CD14-positive monocyte (primary cell): ENCODE measurements around the gene OPRM1. TPM values are rescaled to one million over a fixed set of nuclear protein-coding genes. Genes with fewer than 3 reads are reported as not detected.

ENCODE experiments used
- DNase-seq, 3 donors: peaks; one replicate each; pipeline ENCODE4 v3.0.0-alpha.2; 2011 to 2022
- H2AFZ ChIP-seq: 2 replicates; pipeline ENCODE4 v1.6.0; 2012; ENCODE audit warnings: mild to moderate bottlenecking, low read depth, low read length, inconsistent platforms; ENCODE audit not compliant: insufficient read depth, poor library complexity, severe bottlenecking
- H3K27ac ChIP-seq, 2 donors: 1 replicate in 1 of 2; 2 replicates in 1 of 2; pipeline ENCODE4 v1.5.1; 2012 to 2013; ENCODE audit warnings: low read length in 2 of 2, control low read depth in 1 of 2, inconsistent platforms in 1 of 2, low read depth in 1 of 2, mild to moderate bottlenecking in 1 of 2
- H3K27me3 ChIP-seq, 2 donors: one replicate each; pipeline versions ENCODE4 v1.6.0 to v1.6.1; 2011 to 2013; ENCODE audit warnings: low read length in 2 of 2; ENCODE audit not compliant: control insufficient read depth in 2 of 2, insufficient read depth in 2 of 2
- H3K36me3 ChIP-seq, 2 donors: replicated peaks in 1 of 2; 1 replicate in 1 of 2; 2 replicates in 1 of 2; pipeline versions ENCODE4 v1.5.1 to v1.6.1; 2012 to 2013; ENCODE audit warnings: low read length in 2 of 2, control low read depth in 1 of 2, inconsistent platforms in 1 of 2, mild to moderate bottlenecking in 1 of 2; ENCODE audit not compliant: insufficient read depth in 2 of 2, control insufficient read depth in 1 of 2
- H3K4me1 ChIP-seq, 2 donors: 1 replicate in 1 of 2; 2 replicates in 1 of 2; pipeline versions ENCODE4 v1.5.1 to v1.6.1; 2012 to 2013; ENCODE audit warnings: low read length in 2 of 2, control low read depth in 1 of 2, inconsistent platforms in 1 of 2, mild to moderate bottlenecking in 1 of 2, moderate library complexity in 1 of 2; ENCODE audit not compliant: insufficient read depth in 2 of 2, control insufficient read depth in 1 of 2
- H3K4me2 ChIP-seq: replicated peaks from 2 replicates; pipeline ENCODE3; 2012; ENCODE audit warnings: low read length, moderate library complexity, mild to moderate bottlenecking; ENCODE audit not compliant: poor library complexity, severe bottlenecking; ENCODE audit errors: extremely low read depth
- H3K4me3 ChIP-seq, 3 experiments: fragments of 200-600 bp in 1 of 3; sonication (generic) in 1 of 3; replicated peaks in 1 of 3; 1 replicate in 2 of 3; 2 replicates in 1 of 3; pipeline ENCODE4 v1.5.1; 2011 to 2013; ENCODE audit warnings: low read length in 3 of 3, mild to moderate bottlenecking in 3 of 3, control low read depth in 2 of 3, low read depth in 2 of 3, inconsistent platforms in 1 of 3, moderate library complexity in 1 of 3
- H3K79me2 ChIP-seq: 2 replicates; pipeline ENCODE4 v1.6.0; 2012; ENCODE audit warnings: mild to moderate bottlenecking, control low read depth, inconsistent platforms, low read length, moderate library complexity; ENCODE audit not compliant: insufficient read depth
- H3K9ac ChIP-seq: 2 replicates; pipeline ENCODE4 v1.6.0; 2017; ENCODE audit warnings: low read length, mild to moderate bottlenecking; ENCODE audit not compliant: insufficient read depth, poor library complexity, severe bottlenecking
- H3K9me3 ChIP-seq, 2 donors: replicated peaks in 1 of 2; 1 replicate in 1 of 2; 2 replicates in 1 of 2; pipeline versions ENCODE4 v1.5.1 to v1.6.1; 2012 to 2013; ENCODE audit warnings: low read length in 2 of 2, control low read depth in 1 of 2; ENCODE audit not compliant: control insufficient read depth in 1 of 2, insufficient read depth in 1 of 2
- H4K20me1 ChIP-seq: 2 replicates; pipeline ENCODE4 v1.6.0; 2012; ENCODE audit warnings: mild to moderate bottlenecking, low read length, control low read depth, moderate library complexity; ENCODE audit not compliant: insufficient read depth
- H3K27ac Mint-ChIP-seq, 7 donors: one replicate each; pipeline ENCODE4 v1.8.0; 2020; ENCODE audit warnings: mild to moderate bottlenecking in 7 of 7, mixed read lengths in 7 of 7, moderate library complexity in 6 of 7, inconsistent platforms in 2 of 7
- H3K27me3 Mint-ChIP-seq, 3 donors: one replicate each; pipeline ENCODE4 v1.8.0; 2021 to 2022; ENCODE audit warnings: low read depth in 3 of 3, mild to moderate bottlenecking in 3 of 3, mixed read lengths in 3 of 3, moderate library complexity in 3 of 3, inconsistent platforms in 1 of 3
- H3K36me3 Mint-ChIP-seq, 2 donors: one replicate each; pipeline ENCODE4 v1.8.0; 2020; ENCODE audit warnings: mixed read lengths in 2 of 2, inconsistent platforms in 1 of 2, mild to moderate bottlenecking in 1 of 2
- H3K4me1 Mint-ChIP-seq: one replicate; pipeline ENCODE4 v1.8.0; 2020; ENCODE audit warnings: mild to moderate bottlenecking, mixed read lengths
- H3K4me3 Mint-ChIP-seq, 2 donors: one replicate each; pipeline ENCODE4 v1.8.0; 2020; ENCODE audit warnings: mild to moderate bottlenecking in 2 of 2, mixed read lengths in 2 of 2, moderate library complexity in 1 of 2
- H3K9me3 Mint-ChIP-seq, 7 donors: one replicate each; pipeline ENCODE4 v1.8.0; 2020 to 2022; ENCODE audit warnings: mixed read lengths in 7 of 7, mild to moderate bottlenecking in 6 of 7, moderate library complexity in 6 of 7, inconsistent platforms in 2 of 7
- WGBS: methylation state at CpG from one replicate; pipeline ENCODE4 v1.1.5; 2013; ENCODE audit warnings: missing lambda C conversion rate; ENCODE audit not compliant: insufficient coverage; 5-methylcytosine and 5-hydroxymethylcytosine counted together
- intact Hi-C, 2 donors: fragments of 100-400 bp; cut with micrococcal nuclease; formaldehyde crosslinking; loops; one replicate each; pipeline versions ENCODE4 v1.15.0 to v1.15.1; 2023
- polyA plus RNA-seq, 3 donors: library from polyadenylated mRNA; depleted of rRNA in 1 of 3; unstranded in 2 of 3; stranded (reverse) in 1 of 3; fragments of 300-500 nt in 2 of 3; fragments of >200 nt in 1 of 3; fragmentation: Illumina TruSeq in 2 of 3; gene quantifications; 1 replicate in 2 of 3; 2 replicates in 1 of 3; pipeline ENCODE4 v1.2.3, GENCODE V29; 2012 to 2021
- TF ChIP-seq, protein P1 (sequence below): fragments of 200-600 bp; IDR thresholded peaks from one replicate; pipeline ENCODE4 v1.8.0; 2022; ENCODE audit warnings: antibody characterized with exemption, mild to moderate bottlenecking

OPRM1 gene
- polyA plus RNA-seq, 3 donors = not detected

- DNase-seq = no peak
- no peak overlapping the region for H2AFZ ChIP-seq
- no peaks in the 10 kb centered on the region for H3K36me3 ChIP-seq
- no peak overlapping the region for H3K4me2 ChIP-seq
- Mint-ChIP-seq H3K27ac (no peak overlapping the region), H3K36me3 (no peaks in the 10 kb centered on the region), H3K27me3 (peaks cover 4 to 7% (median 5%) of the 10 kb centered on the region in 3 donors), H3K4me1 (no peaks in the 10 kb centered on the region), H3K4me3 (no peak overlapping the region), H3K9me3 (peaks cover 0 to 8% (median 4%) of the 10 kb centered on the region in 7 donors)
- intact Hi-C loops = no loop called here
- no peaks in the 10 kb centered on the region for H3K9me3 ChIP-seq
- no peaks in the 10 kb centered on the region for H4K20me1 ChIP-seq
- no peaks in the 10 kb centered on the region for H3K4me1 ChIP-seq
- TF ChIP-seq, protein P1, sequence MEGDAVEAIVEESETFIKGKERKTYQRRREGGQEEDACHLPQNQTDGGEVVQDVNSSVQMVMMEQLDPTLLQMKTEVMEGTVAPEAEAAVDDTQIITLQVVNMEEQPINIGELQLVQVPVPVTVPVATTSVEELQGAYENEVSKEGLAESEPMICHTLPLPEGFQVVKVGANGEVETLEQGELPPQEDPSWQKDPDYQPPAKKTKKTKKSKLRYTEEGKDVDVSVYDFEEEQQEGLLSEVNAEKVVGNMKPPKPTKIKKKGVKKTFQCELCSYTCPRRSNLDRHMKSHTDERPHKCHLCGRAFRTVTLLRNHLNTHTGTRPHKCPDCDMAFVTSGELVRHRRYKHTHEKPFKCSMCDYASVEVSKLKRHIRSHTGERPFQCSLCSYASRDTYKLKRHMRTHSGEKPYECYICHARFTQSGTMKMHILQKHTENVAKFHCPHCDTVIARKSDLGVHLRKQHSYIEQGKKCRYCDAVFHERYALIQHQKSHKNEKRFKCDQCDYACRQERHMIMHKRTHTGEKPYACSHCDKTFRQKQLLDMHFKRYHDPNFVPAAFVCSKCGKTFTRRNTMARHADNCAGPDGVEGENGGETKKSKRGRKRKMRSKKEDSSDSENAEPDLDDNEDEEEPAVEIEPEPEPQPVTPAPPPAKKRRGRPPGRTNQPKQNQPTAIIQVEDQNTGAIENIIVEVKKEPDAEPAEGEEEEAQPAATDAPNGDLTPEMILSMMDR = no peak
- H3K4me3 ChIP-seq = no peak overlapping the region
- no peak overlapping the region for H3K9ac ChIP-seq
- no peaks in the 10 kb centered on the region for H3K79me2 ChIP-seq
- H3K27ac ChIP-seq = no peak overlapping the region
- WGBS = 87% methylated on average over 3 of the region's 4 CpGs
- no peaks in the 10 kb centered on the region for H3K27me3 ChIP-seq
These were observed 78.4 kb downstream of the OPRM1 start for GRCh38 chr6:154117485-154117884.

- TF ChIP-seq, protein P1 = no peak
- Histone ChIP-seq H3K27ac (no peak overlapping the region), H2AFZ (no peak overlapping the region), H3K4me1 (peaks cover 14 to 30% of the 10 kb centered on the region in 2 donors), H3K36me3 (no peaks in the 10 kb centered on the region), H3K4me2 (no peak overlapping the region), H3K4me3 (no peak overlapping the region), H3K79me2 (no peaks in the 10 kb centered on the region), H4K20me1 (no peaks in the 10 kb centered on the region), H3K9ac (no peak overlapping the region), H3K27me3 (no peaks in the 10 kb centered on the region), H3K9me3 (peaks cover 0 to 4% of the 10 kb centered on the region in 2 donors)
- intact Hi-C loops = no loop called here
- Mint-ChIP-seq H3K4me1 (peaks cover 30% of the 10 kb centered on the region), H3K9me3 (peaks cover 0 to 9% (median 5%) of the 10 kb centered on the region in 7 donors), H3K27ac (no peak overlapping the region), H3K36me3 (no peaks in the 10 kb centered on the region), H3K27me3 (peaks cover 0 to 7% (median 3%) of the 10 kb centered on the region in 3 donors), H3K4me3 (no peak overlapping the region)
- WGBS = 96% methylated on average over 2 of the region's 2 CpGs
- no peak for DNase-seq
These were observed 83.3 kb downstream of the OPRM1 start for GRCh38 chr6:154122195-154122925.
